Left hindlimb (tissue), 1 donor: ENCODE results near the gene SRP68.

Source experiments
- DNase-seq: peaks from one replicate; pipeline ENCODE4 v3.0.0-alpha.2; 2018

The SRP68 gene

GRCh38 chr17:75996665-75997590 lies 75.4 kb downstream of the SRP68 start:
- peak; percentile 65 for DNase-seq

- no peak for DNase-seq
Observed at GRCh38 chr17:75995385-75995925, 76.9 kb downstream of the SRP68 start.

- DNase-seq = no peak
Observed at GRCh38 chr17:75994802-75995370, 77.4 kb downstream of the SRP68 start.

GRCh38 chr17:75991396-75991795 lies 80.9 kb downstream of the SRP68 start:
- DNase-seq = no peak
